HG03469 (cell line): ENCODE measurements around the gene RESP18.

Experiments
- ATAC-seq: cut with Tn5 transposase; IDR thresholded peaks from one replicate; pipeline ENCODE4 v1.9.1; 2021; ENCODE audit warnings: mild to moderate bottlenecking, moderate library complexity, moderate number of reproducible peaks; ENCODE audit not compliant: unreplicated experiment

RESP18 gene

DNA sequence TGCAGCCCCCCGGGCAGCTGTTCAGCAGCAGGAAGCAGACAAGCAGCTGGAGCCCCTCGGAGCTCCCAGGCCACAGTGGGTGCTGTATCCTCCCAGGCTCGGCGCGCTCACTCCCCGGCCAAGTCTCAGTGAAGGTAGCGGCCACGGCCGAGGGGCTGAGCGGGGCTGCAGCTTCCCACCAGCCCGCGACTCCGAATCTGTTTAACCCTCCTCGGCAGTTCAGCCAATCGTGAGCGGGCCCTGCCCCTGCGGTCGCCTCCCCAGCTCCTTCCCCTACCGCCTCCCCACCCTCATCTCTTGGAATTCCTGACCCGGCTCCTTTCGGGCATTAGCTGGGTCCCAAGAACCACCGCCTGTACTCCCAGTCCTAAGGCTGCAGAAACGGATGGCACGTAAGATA lies at the start of gene RESP18:
TSS of gene RESP18 (minus strand) at position 203 of the 400 bp plus-strand sequence.
- ATAC-seq: no peak

- no peak for ATAC-seq
These were observed 48.9 kb upstream of the RESP18 start for GRCh38 chr2:219381448-219381847.

- ATAC-seq: no peak
These were observed 48.4 kb upstream of the RESP18 start for GRCh38 chr2:219380926-219381325.

- no peak for ATAC-seq
These were observed 45.8 kb upstream of the RESP18 start for GRCh38 chr2:219378163-219378851.

DNA sequence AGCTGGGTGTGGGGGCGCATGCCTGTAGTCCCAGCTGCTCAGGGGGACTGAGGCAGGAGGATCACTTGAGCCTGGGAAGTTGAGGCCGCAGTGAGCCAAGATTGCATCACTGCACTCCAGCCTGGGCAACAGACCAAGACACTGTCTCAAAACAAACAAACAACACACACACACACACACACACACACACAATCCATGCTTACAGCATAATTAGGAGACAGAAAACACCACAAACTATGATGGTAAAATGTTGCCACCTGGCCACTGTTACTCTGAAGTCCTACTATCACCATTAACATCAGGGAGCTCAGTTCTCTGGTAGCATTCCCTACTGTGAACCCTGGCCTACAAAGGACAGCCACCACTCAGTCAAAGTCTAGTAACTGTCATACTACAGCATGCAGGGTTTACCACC lies 36.9 kb upstream of the RESP18 start:
- no peak for ATAC-seq

DNA sequence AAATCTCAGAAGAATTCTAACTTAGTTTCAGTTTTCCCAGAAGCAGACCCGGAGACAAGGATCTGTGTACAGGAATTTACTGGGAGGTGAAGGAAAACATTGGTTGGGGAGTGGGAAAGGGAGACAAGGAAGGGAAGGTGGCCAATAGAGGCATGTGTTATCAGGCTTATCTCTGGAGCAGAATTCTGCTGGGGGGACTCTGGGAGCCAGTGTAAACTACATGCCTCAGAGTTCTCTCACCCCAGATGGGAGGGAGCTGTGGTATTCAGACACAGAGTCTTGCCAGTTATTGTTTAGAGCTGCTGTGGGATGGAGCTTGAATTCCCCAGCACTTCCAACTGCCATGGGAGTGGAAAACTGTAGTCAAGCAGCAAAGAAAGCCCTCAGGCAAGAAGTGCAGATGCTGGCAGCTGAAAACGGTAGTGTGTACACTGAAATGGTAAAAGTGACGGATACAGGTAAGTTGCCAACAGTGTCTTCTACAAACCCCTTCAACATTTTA lies 36.2 kb upstream of the RESP18 start:
- no peak for ATAC-seq

GRCh38 chr2:219362524-219363164 lies 30.1 kb upstream of the RESP18 start:
- peak; percentile 65 for ATAC-seq

DNA sequence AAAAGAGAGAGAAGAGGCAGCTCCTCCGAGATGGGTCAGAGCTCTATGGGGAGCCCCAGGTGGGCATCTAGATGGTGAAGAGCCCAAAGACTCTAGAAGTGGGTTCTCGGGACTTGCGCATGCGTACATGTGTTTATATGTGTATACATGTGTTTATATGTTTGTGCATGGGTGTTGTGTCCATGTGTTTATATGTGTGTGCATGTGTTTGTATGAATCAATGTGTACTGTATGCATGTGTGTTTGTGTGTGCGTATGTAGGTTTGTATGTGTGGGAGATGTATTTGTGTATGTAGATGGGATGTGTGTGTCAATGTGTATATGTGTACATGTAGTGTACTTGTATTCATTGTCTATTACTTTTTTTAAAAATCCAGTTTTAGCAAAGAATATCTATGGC lies 29.5 kb upstream of the RESP18 start:
- ATAC-seq: no peak

- ATAC-seq: no peak
These were observed 25.9 kb upstream of the RESP18 start for GRCh38 chr2:219358170-219359075.

DNA sequence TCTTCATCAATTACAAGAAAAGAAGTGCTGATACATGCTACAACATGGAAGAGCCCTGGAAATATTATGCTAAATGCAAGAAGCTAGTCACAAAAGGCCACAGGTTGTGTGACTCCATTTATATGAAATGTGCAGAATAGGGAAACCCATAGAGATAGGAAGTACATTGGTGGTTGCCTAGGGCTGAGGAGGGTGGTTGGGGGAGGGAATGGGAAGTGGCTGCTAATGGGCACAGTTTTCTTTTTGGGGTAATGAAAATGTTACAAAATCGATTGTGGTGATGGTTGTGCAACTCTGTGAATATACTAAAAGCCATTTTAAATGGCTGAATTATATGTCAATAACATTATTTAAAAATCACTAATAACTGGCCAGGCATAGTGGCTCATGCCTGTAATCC lies 24.3 kb upstream of the RESP18 start:
- no peak for ATAC-seq

GRCh38 chr2:219354582-219354981 lies 22.0 kb upstream of the RESP18 start:
- no peak for ATAC-seq

DNA sequence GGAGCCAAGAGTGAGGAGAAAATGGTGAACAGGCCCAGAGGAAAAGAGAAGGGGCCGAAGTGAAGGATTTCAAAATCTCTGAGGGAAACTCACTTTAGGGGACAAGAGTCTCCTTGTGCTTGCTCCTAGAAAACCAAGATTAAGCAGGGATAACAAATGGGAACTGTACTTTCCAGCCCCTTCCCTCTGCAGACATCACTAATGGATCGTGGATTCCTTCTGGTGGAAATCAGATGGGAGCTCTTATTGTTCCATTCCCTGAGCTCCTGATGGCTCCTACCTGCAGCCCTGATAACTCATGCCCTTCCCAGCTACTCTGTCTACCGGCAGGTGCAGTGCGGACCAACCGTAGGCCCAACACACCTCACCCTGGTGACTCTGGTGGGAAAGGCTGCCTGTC lies 20.6 kb upstream of the RESP18 start:
- ATAC-seq: no peak

DNA sequence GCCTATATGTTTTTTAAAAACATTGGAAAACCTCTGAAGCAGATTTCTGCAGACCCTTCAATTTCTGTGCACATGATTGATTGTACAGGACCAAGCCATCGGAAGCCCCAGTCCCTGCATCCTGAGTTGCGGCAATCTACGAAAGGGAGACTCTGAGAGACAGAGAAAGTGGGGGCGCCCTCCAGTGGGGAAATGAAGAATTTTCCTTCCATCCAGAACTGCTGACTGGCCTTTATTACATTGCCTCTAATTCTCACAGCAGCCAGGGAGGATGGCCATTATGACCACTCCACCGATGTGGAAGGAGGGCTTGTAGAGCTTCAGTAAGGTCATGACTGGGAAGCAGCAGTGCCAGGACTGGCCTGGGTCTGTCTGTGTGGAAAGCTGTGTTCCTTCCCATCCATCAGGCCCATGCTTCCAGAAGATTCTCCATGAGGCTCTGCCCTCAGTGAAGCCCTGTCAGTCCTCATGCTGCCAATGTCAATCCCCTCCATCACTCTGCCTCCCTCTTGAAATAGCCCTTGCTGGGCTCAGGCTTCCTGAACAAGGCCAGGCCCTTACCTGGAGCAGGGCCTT lies 20.0 kb upstream of the RESP18 start:
- ATAC-seq: no peak

- no peak for ATAC-seq
These were observed 18.2 kb upstream of the RESP18 start for GRCh38 chr2:219350710-219351221.

DNA sequence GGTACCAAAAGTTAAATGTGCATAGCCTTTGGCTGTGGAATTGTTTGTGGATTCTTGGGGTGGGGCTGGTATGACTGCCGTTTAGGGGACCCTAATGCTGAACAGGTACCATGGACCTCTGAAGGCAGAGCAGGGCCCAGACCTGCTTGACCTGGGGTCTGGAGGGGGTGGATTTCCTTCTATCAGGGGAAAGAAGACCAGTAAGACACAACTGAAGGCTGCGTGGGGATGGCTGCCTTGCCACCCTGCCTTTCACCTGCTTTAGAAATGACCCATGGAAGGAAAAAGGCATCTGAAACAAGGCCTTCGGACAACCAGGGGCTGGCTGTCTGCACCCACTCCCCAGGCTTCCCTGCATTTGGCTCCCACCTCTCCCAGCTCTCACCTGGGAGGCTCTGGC lies 17.7 kb upstream of the RESP18 start:
- no peak for ATAC-seq

DNA sequence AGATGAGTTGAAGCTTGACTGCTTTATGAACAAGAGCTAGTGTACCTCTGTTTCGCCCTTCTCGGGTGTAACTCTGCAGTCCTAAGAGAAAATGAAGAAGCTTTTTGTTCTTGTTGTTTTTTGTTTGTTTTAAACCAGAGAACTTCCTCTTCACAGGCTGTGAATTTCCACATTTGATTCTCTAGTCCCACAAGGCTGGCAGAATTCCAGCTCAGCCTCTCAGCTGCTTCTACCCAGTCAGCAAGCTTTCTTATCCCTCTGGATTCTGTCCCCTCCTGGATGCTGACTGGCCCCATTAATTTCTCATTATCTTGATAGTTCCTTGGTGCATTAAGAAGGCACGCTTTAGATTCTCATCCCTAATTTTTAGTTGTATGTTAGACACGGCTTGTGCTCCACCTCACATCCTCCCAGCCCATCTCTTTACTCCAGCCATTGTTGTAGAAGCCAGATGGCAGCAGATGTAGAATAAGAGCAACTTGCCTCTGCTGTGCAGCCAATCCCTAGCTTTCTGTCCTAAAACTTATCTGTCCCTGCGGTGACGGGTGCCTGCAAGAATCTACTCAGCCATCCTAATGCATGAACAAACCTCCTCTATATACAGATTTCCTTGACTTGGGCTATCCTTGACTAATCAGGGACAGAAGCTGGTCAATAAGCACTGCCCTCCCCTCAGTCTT lies 12.3 kb upstream of the RESP18 start:
- ATAC-seq: no peak

DNA sequence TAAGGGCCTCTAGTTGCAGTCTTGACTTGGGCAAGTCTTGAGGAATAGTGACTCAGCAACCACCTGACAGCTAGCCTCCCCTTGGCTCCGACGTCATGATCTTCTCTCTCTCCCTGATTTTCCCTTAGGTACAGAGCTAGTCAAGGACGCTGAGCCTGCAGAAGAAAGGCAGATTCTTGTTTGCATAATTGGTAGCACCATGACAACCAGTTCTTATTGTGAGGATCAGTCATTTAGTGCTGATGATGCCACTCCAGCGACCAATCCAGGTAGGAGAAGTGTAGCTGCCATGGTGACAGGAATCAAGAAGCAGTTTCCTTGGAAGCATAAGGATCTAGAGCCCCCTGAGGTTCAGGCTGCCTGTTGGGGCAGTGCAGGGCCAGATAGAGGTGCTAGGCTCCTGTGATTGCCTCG lies 2.8 kb upstream of the RESP18 start:
- no peak for ATAC-seq

GRCh38 chr2:219334076-219334475 lies 1.5 kb upstream of the RESP18 start:
- ATAC-seq: no peak

DNA sequence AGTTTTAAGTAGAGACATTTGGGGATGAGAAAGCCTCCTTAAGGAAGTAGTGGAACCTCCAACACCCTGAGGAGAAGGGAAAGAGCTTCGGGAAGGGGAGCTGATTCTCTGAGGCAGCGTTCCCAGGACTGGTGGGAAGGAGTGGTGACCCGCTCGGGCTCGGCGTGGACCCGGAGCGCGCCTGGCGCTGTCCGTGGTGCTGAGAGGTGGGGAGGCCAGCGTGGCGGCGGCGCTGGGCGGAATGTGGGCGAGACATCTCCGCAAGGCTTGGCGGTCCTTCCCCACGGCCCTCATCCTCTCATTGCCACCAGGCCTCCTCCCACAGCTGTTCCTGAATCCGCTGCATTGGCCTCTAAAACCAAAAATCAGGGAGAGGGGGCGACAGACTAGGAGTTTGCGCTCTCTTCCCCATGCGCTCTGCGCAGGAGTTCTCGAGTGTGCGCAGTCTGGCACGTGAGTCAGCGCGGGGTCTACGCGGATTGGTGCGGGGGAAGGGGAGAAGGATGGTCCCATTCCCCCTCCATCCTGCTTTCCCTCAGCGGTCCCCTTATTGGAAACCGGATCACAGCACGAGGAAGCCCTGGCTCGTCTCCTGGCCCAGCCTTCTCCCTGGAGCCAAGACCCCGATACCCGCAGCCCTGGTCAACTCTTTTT lies 857 bp downstream of the RESP18 start:
- ATAC-seq: no peak

DNA sequence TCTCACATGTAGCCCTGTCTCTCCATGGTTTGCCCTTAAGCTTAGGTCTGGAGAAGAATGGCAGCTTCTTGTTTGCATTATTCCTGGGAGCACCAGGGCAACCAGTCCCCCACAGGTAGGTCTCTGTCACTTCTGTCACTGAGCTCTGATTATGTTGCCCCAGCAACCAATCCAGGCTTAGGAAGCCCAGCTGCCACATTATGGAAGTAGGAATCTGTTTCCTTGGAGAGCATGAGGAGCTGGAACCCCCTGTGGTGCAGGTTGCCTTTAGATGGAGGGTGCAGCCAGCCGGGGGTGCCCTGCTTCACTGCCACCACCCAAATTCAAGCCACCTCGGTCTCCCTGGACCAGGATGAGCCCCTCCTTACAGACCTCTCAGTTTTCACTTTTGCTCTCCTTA lies 4.8 kb downstream of the RESP18 start:
- ATAC-seq: no peak
